NCI-H226 (cell line): ENCODE data around the gene BRD3OS.

Source experiments
- DNase-seq: peaks from one replicate; pipeline ENCODE4 v3.0.0-alpha.2; 2015

The BRD3OS gene

DNA sequence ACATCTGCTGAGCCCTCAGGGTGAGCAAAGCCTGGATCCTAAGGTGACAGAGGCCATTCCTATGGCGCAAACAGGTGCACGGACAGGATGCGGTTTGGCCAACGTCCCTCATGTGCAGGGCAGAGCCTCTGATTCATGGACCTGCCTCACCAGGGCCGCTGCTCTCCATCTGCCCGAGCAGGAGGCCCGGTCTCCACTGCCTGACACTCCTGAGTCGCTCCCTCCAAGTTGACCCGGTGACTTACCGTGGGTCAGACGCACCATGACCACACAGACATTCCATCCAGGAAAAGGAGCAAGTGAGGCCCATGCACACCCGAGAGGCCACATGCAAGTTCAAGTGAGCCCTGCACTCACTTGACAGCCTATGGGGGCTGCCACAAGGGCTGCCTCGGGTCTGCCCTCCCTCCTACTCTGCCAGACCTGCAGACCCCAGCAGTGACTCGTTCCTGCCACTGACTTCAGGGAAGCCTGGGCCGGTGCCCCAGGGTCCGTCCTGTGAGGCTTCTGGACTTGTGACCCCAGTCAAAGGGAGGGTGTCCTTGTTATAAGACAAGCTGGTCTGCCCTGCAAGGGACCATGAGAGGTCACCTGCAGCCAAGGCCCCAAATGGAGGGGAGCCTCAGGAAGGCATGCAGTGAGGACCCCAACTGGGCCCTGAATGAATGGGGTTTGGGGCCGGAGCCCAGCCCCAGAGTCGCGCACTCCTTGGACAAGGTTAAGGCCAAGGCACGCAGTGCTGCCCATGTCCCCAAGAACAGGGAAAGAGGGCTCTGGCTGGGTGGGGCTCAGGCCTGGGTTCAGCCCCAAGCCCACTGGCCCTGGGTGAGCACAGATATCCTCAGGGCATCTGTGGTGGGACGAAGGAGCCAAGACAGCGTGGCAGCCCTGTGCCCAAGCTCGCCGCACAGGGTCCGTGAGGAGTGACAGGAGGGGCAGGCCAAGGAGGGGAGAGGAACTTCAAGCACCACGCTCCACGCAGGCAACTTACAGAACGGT is 10.1 kb downstream of the BRD3OS start:
- DNase-seq, result no peak

DNA sequence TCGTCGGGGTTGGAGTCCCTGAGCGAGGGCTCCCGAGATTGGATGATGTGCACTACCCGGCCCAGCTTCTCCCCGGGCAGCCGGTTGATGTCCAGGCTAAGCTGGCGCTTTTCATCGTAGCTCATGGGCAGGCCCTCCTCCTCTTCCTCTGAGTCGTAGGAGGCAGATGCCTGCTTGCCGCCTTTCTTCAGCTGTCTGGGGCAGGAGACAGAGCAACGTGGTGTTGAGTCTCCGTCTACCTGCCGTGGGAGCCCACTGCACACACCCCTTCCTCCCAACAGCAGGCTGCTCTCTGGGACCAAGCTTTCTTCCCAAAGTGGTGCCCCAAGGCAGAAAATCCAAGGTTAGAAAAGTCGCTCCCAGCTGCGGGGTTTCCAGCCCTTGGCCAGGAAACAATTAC is 10.8 kb downstream of the BRD3OS start:
- DNase-seq, result no peak

GRCh38 chr9:134037641-134038040 is 12.4 kb downstream of the BRD3OS start:
- no peak for DNase-seq

DNA sequence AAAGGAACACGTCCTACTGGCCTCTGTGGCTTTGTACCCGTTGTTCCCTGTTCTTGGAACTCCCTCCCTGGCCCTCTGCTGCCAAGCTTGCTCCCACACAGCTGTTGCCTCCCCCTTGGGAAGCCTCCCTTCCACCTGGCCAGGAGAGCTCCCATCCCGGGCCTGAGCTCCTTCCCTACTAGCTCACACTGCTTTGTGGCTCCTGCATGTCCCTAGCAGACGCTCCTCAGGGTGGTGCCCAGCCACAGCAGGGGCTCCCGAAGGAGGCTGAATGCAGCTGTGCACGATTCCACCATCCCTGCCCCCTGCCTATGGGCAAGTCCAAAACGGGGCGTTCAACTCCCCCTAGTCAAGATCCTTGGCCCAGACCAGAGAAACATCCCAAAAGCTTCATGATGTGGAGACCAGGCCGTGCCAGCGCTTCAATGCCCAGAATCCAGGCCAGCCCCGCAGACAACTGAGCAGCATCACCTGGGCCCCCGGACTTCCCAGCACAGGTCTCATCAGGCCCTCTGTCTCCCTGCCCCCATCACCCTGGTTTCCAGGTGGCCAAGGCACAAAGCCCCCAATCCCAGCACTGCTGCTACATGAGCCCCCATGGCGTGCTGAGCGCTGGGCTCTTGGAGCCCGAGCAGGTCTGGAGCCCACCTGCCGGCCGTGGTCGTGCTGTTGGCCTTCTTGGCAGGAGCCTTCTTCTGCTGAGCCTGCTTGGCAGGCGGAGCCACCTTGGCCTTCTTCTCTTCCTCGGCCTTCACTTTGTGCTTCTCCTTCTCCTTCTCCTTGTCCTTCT is 14.3 kb downstream of the BRD3OS start:
- DNase-seq, result no peak

GRCh38 chr9:134040176-134040565 is 14.9 kb downstream of the BRD3OS start:
- no peak for DNase-seq

- DNase-seq, result no peak
Measured at GRCh38 chr9:134040781-134041648, 15.7 kb downstream of the BRD3OS start.

- DNase-seq, result no peak
Measured at GRCh38 chr9:134041649-134041962, 16.3 kb downstream of the BRD3OS start.

- no peak for DNase-seq
Measured at GRCh38 chr9:134043531-134043988, 18.3 kb downstream of the BRD3OS start.

DNA sequence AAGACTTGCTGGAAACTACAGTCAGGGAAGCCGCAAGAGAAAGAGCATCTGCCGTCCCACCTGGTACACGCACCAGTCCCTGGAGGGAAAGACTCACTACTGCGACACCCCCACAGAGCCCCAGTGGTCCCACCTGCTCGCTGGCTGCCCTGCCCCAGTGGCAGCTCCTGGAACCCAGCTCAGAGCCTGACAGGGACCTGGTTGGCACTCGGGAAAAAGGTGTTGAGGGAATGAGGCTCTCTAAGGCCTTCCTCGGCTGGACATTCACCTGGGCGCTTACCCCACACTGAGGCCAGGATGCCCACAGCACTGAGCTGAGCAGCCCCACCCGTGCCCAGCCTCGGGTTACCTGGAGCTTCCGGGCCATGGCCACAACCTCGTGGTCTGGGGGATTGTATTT is 19.7 kb downstream of the BRD3OS start:
- DNase-seq, result no peak

- DNase-seq, result no peak
Measured at GRCh38 chr9:134045841-134046544, 20.7 kb downstream of the BRD3OS start.

GRCh38 chr9:134046894-134047681 is 21.8 kb downstream of the BRD3OS start:
- no peak for DNase-seq

DNA sequence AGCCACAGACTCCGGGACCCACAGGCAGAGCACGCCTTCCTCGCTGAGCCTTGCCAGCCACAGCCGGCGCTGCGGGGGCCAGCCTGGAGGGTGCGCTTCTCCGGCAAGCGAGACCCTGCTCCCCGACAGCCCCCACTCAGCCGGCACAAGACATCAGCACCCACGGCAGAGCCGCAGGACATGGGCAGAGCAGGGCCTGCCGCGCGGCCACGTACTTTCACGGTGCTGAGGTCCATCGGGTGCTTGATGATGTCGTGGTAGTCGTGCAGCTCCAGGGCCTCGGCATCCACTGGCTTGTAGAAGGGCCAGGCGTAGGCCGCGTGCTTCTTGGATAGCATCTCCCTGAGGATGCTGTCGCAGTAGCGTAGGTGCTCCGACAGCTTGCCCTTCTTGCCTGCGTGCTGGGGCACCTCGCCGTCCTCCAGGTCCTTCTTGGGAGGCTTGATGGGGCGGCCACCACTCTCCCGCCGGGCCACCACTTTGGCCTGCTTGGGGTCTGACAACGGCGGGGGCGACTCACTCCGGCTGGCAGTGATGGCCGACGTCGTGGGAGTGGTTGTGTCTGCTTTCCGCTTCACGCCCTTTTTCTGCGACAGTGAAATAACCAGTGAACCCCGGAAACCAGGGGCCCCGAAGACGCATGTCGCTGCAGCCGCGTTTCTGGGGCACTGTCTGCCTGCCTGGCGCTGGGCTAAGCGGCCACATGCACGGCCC is 22.7 kb downstream of the BRD3OS start:
- no peak for DNase-seq

- no peak for DNase-seq
Measured at GRCh38 chr9:134048582-134048968, 23.3 kb downstream of the BRD3OS start.

DNA sequence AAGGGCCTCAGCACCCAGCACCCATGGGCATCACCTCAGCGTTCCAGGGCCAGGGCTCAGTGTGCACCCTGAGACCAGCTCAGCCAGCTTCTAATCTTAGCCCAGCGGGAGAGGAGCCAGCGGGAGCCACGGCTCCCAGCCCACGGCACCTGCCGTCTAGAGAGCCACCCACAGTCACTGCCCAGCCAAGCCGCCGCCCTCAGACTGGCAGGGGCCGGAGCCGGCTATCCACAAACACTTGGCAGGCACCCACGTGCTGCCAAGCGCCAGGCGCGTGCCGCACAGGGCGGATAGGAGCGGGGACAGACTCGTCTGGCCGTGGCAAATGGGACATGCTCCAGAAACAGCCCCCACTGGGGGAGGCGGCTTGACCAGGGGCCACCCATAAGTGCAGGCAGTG is 24.0 kb downstream of the BRD3OS start:
- DNase-seq, result no peak

GRCh38 chr9:134049772-134050588 is 24.7 kb downstream of the BRD3OS start:
- no peak for DNase-seq

GRCh38 chr9:134050726-134051125 is 25.4 kb downstream of the BRD3OS start:
- no peak for DNase-seq

GRCh38 chr9:134051319-134051718 is 26.0 kb downstream of the BRD3OS start:
- DNase-seq, result no peak

DNA sequence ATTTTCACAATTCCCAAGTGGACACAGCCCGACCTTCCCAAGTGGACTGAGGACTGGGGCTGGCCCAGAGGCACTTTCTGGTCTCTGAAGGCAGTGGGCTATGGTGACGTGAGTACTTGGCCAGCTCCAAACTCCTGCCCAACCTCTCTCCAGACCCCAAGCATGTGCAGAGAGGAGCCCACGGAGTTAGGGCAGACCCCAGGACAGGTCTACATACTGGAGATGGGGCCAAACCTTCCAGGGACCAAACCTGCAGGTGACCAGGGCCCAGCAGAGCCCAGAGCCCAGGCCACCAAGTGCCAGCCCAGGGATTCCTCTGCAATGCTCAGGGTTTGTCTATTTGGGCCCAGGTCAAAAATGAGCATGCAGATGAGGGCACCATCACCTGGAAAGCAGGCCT is 27.2 kb downstream of the BRD3OS start:
- DNase-seq, result no peak

GRCh38 chr9:134052941-134053340 is 27.7 kb downstream of the BRD3OS start:
- DNase-seq, result no peak

DNA sequence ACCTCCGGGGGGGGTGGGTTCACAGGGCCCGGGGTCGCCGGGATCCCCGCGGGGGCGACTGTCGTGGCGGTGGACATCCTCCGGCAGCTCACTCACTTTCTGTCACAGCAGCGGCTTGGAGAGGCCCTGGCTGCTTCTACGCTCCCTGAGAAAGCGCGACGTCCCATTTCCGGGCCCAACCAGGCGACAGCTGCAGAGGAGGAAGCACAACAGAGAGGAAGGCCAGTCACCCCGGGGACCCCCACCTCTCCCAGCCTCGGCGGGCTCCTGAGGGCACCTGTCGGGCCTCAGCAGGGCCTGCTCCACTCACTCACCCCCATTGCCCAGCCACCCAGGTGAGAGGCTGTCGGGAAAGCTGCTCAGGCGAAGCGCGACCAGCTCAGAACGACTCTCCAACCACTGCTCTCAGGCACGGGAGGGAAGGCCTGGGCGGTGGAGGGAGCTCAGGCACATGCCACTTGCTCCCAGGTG is 28.2 kb downstream of the BRD3OS start:
- DNase-seq, result no peak
